ENCODE results near the gene PLCB1. TPM values are rescaled to one million over a fixed set of nuclear protein-coding genes. Genes with fewer than 3 reads are reported as not detected.
A peak's percentile ranks its signal among the peaks of the same experiment; 100 is the strongest.

PLCB1 gene
- total RNA-seq, 1 donor = 35.4 TPM

GRCh38 chr20:8671370-8671961 is 539.4 kb downstream of the PLCB1 start:
- TF ChIP-seq CTCF (IDR thresholded peaks at IDR 0.05; ENCODE audit: insufficient read depth, low read depth, low read length) = no peak
- DNase-seq (ENCODE audit: low read depth) = no peak

GRCh38 chr20:8673116-8673515 is 541.0 kb downstream of the PLCB1 start:
- DNase-seq (ENCODE audit: low read depth) = no peak
- no peak for TF ChIP-seq CTCF (IDR thresholded peaks at IDR 0.05; ENCODE audit: insufficient read depth, low read depth, low read length)
- no peak overlapping the region for H3K4me3 ChIP-seq (ENCODE audit: low read depth, low read length)

More at GRCh38 chr20:8671370-8671961, 539.4 kb downstream of the PLCB1 start:
- H3K4me3 ChIP-seq (ENCODE audit: low read depth, low read length) = no peak overlapping the region

GRCh38 chr20:8675896-8676295 is 543.8 kb downstream of the PLCB1 start:
- no peak for TF ChIP-seq CTCF (IDR thresholded peaks at IDR 0.05; ENCODE audit: insufficient read depth, low read depth, low read length)
- H3K4me3 ChIP-seq (ENCODE audit: low read depth, low read length) = no peak overlapping the region
- DNase-seq (ENCODE audit: low read depth) = no peak

GRCh38 chr20:8678098-8678776 is 546.2 kb downstream of the PLCB1 start:
- no peak for TF ChIP-seq CTCF (IDR thresholded peaks at IDR 0.05; ENCODE audit: insufficient read depth, low read depth, low read length)
- H3K4me3 ChIP-seq (ENCODE audit: low read depth, low read length) = no peak overlapping the region
- DNase-seq (ENCODE audit: low read depth) = peak; percentile 28

GRCh38 chr20:8689337-8689736 is 557.3 kb downstream of the PLCB1 start:
- TF ChIP-seq CTCF (IDR thresholded peaks at IDR 0.05; ENCODE audit: insufficient read depth, low read depth, low read length) = no peak

GRCh38 chr20:8690074-8690473 is 558.0 kb downstream of the PLCB1 start:
- TF ChIP-seq CTCF (IDR thresholded peaks at IDR 0.05; ENCODE audit: insufficient read depth, low read depth, low read length) = no peak
- no peak overlapping the region for H3K4me3 ChIP-seq (ENCODE audit: low read depth, low read length)
- no peak for DNase-seq (ENCODE audit: low read depth)

More at GRCh38 chr20:8689337-8689736, 557.3 kb downstream of the PLCB1 start:
- H3K4me3 ChIP-seq (ENCODE audit: low read depth, low read length) = no peak overlapping the region
- no peak for DNase-seq (ENCODE audit: low read depth)

All from fibroblast of villous mesenchyme (primary cell).